Ishikawa (cell line): Measurements from ENCODE around the gene DRC3.

Experiments
- CEBPB ChIP-seq: IDR thresholded peaks from 2 replicates; pipeline ENCODE4 v1.6.1; 2012
- CREB1 ChIP-seq: IDR thresholded peaks from 2 replicates; pipeline ENCODE4 v1.6.1; 2012; ENCODE audit warnings: low read depth
- EGR1 ChIP-seq: IDR thresholded peaks from 2 replicates; pipeline ENCODE4 v1.6.1; 2012
- EP300 ChIP-seq: IDR thresholded peaks from 2 replicates; pipeline ENCODE4 v1.6.1; 2012; ENCODE audit warnings: borderline replicate concordance
- FOXM1 ChIP-seq: IDR thresholded peaks from 2 replicates; pipeline ENCODE4 v1.6.1; 2012; ENCODE audit warnings: low read depth, borderline replicate concordance
- NFIC ChIP-seq: IDR thresholded peaks from 2 replicates; pipeline ENCODE4 v1.6.1; 2012
- RAD21 ChIP-seq: IDR thresholded peaks from 2 replicates; pipeline ENCODE4 v1.6.1; 2012; ENCODE audit warnings: low read depth
- TAF1 ChIP-seq: IDR thresholded peaks from 2 replicates; pipeline ENCODE4 v1.6.1; 2012; ENCODE audit warnings: low read depth, mild to moderate bottlenecking
- TCF12 ChIP-seq: IDR thresholded peaks from 2 replicates; pipeline ENCODE4 v1.6.1; 2012; ENCODE audit warnings: low read depth
- TEAD4 ChIP-seq: IDR thresholded peaks from 2 replicates; pipeline ENCODE4 v1.6.1; 2012
- YY1 ChIP-seq: IDR thresholded peaks from 2 replicates; pipeline ENCODE4 v1.6.1; 2012; ENCODE audit warnings: low read depth
- ZBTB7A ChIP-seq: IDR thresholded peaks from 2 replicates; pipeline ENCODE4 v1.6.1; 2012; ENCODE audit warnings: low read depth
- TF ChIP-seq, protein P1 (sequence below): IDR thresholded peaks from 2 replicates; pipeline ENCODE4 v1.6.1; 2012; ENCODE audit warnings: low read depth, mild to moderate bottlenecking
- TF ChIP-seq, protein P2 (sequence below): IDR thresholded peaks from 2 replicates; pipeline ENCODE4 v1.6.1; 2012
- TF ChIP-seq, protein P3 (sequence below): IDR thresholded peaks from 2 replicates; pipeline ENCODE4 v1.6.1; 2012

DRC3 gene

DNA sequence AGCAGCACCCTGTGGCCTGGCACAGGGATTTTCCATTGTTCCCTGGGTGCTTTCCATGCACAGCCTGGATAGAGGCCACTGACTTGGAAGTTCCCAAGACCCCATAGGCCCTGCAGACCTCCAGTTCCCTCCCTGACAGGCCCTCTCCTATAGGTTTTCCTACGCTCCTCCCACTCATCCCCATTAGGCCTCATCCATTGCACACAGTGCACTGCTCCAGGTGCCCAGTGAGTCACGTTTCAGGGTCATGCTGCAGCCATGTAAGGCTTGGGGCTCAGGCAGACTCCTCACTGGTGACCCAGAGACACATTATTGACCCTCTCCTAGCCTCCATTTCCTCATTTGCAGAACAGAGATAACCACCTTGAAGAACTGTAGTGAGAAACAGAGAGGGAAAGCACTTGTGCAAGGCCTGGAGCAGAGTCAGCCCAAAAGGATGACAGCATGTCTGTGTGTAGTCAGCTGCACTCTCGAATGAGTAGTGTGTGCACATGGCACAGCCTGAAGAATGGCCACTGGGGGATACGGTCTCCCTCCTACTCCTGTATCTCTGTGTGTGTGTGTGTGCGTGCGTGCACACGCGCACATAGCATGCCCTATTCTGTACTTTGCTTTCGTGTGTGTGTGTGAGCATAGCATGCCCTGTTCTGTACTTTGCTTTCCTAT, 26.8 kb downstream of the DRC3 start:
- TF ChIP-seq, protein P1, sequence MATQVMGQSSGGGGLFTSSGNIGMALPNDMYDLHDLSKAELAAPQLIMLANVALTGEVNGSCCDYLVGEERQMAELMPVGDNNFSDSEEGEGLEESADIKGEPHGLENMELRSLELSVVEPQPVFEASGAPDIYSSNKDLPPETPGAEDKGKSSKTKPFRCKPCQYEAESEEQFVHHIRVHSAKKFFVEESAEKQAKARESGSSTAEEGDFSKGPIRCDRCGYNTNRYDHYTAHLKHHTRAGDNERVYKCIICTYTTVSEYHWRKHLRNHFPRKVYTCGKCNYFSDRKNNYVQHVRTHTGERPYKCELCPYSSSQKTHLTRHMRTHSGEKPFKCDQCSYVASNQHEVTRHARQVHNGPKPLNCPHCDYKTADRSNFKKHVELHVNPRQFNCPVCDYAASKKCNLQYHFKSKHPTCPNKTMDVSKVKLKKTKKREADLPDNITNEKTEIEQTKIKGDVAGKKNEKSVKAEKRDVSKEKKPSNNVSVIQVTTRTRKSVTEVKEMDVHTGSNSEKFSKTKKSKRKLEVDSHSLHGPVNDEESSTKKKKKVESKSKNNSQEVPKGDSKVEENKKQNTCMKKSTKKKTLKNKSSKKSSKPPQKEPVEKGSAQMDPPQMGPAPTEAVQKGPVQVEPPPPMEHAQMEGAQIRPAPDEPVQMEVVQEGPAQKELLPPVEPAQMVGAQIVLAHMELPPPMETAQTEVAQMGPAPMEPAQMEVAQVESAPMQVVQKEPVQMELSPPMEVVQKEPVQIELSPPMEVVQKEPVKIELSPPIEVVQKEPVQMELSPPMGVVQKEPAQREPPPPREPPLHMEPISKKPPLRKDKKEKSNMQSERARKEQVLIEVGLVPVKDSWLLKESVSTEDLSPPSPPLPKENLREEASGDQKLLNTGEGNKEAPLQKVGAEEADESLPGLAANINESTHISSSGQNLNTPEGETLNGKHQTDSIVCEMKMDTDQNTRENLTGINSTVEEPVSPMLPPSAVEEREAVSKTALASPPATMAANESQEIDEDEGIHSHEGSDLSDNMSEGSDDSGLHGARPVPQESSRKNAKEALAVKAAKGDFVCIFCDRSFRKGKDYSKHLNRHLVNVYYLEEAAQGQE: no peak
- no peak for TF ChIP-seq TEAD4
- no peak for TF ChIP-seq EP300
- TF ChIP-seq CEBPB: no peak
- TF ChIP-seq EGR1: no peak
- TF ChIP-seq CREB1: no peak
- no peak for TF ChIP-seq TAF1
- no peak for TF ChIP-seq TCF12
- no peak for TF ChIP-seq ZBTB7A
- TF ChIP-seq, protein P2, sequence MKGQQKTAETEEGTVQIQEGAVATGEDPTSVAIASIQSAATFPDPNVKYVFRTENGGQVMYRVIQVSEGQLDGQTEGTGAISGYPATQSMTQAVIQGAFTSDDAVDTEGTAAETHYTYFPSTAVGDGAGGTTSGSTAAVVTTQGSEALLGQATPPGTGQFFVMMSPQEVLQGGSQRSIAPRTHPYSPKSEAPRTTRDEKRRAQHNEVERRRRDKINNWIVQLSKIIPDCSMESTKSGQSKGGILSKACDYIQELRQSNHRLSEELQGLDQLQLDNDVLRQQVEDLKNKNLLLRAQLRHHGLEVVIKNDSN: no peak
- no peak for TF ChIP-seq FOXM1
- no peak for TF ChIP-seq YY1
- TF ChIP-seq, protein P3, sequence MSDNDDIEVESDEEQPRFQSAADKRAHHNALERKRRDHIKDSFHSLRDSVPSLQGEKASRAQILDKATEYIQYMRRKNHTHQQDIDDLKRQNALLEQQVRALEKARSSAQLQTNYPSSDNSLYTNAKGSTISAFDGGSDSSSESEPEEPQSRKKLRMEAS: no peak
- no peak for TF ChIP-seq RAD21
- no peak for TF ChIP-seq NFIC

DNA sequence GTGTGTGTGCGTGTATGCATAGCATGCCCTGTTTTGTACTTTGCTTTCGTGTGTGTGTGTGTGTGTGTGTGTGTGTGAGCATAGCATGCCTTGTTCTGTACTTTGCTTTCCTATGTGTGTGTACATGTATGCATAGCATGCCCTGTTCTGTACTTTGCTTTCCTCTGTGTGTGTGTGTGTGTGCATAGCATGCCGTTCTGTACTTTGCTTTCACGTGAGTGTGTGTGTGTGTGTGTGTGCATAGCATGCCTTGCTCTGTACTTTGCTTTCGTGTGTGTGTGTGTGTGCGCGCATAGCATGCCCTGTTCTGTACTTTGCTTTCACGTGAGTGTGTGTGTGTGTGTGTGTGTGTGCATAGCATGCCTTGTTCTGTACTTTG, 27.4 kb downstream of the DRC3 start:
- no peak for TF ChIP-seq NFIC
- TF ChIP-seq EGR1: no peak
- TF ChIP-seq, protein P1: no peak
- no peak for TF ChIP-seq CEBPB
- no peak for TF ChIP-seq TAF1
- TF ChIP-seq ZBTB7A: no peak
- no peak for TF ChIP-seq TEAD4

DNA sequence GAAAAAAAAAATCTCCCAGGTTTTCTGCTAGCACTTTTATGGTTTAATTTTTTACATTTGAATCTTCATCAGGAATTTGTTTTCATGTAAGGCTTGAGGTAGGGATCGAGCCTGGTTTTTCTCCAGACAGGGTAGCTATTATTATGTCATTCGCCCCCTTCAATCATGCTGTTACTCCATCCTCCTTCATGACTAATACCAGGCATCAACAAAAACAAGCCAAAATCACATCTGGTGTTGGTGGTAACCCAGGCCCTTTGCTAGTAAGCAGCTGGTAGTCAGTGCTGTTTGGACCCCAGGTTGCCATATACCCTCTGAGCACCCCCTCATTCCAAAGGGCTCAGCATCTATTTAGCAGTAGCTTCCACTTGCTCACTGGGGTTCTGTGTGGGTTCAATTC, 29.5 kb downstream of the DRC3 start:
- TF ChIP-seq TEAD4: no peak
- TF ChIP-seq CEBPB: no peak
- TF ChIP-seq ZBTB7A: no peak
- TF ChIP-seq EP300: no peak
- TF ChIP-seq NFIC: no peak
- no peak for TF ChIP-seq YY1
- no peak for TF ChIP-seq TCF12
- TF ChIP-seq, protein P3: no peak
- no peak for TF ChIP-seq TAF1
- TF ChIP-seq FOXM1: no peak
- TF ChIP-seq, protein P2: no peak

DNA sequence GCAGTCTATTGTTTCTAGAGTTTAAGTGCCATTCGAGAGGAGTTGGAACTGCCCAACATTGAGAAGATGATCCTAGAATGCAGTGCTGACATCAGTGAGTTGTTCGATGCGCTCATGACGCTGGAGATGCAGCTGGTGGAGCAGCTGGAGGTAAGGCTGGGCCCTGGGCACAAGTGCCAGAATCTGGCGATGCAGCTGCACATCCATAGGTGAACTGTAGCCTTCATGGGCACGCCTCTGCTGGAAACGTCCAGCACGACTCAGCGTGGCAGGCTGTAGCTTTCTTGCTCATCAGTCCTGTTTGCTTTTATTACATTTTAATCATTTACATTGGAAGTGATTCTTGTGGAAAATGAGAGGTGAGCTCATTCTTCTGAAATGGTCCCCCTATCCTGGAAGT, 31.7 kb downstream of the DRC3 start:
- TF ChIP-seq, protein P1: no peak
- no peak for TF ChIP-seq TCF12
- TF ChIP-seq, protein P2: no peak

DNA sequence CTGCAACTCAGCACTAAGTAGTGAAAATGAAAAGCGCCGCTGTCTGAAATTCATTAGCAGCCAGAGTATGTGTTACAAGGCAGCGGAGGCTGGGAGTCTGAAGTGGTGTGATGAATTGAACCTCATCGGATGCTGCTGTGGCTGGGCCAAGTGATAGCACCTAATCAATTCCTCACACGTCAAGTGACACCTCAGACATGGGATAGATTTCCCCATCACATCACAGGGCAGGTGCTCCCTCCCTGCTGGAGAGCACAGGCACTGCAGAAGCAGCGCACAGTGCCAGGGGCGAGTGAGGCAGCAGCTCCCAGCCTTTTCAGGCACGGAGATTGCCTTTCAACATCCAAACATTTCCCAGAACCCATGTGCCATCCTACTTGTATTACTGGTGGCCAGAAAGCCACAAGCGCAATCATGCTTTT, 32.2 kb downstream of the DRC3 start:
- TF ChIP-seq RAD21: no peak
- no peak for TF ChIP-seq EGR1
- TF ChIP-seq CREB1: no peak
- TF ChIP-seq NFIC: no peak
- TF ChIP-seq, protein P1: no peak
- no peak for TF ChIP-seq ZBTB7A
- TF ChIP-seq, protein P3: no peak
- no peak for TF ChIP-seq FOXM1
- no peak for TF ChIP-seq TCF12
- no peak for TF ChIP-seq YY1
- no peak for TF ChIP-seq TAF1
